Endothelial cell of umbilical vein (primary cell): ENCODE measurements around the gene KCNQ2. TPM values are rescaled to one million over a fixed set of nuclear protein-coding genes. Genes with fewer than 3 reads are reported as not detected.

Experiments
- BruUV-seq: library from RNA; stranded (reverse); fragments of 400-500 nt; replicated peaks from 2 replicates; lab custom pipeline; 2021; lab: Mats Ljungman, UMichigan
- CTCF ChIA-PET: fragments of 300-600, 350-600 bp; sonication (Branson Sonifier 250); formaldehyde crosslinking; loops from one replicate; lab custom pipeline; 2021; ENCODE audit warnings: antibody characterized with exemption, inconsistent platforms; lab: Charles Lee
- POLR2A ChIA-PET: fragments of 300-600, 350-600 bp; sonication (Branson Sonifier 250); formaldehyde crosslinking; loops from one replicate; lab custom pipeline; 2021; ENCODE audit warnings: antibody characterized with exemption, inconsistent platforms; lab: Charles Lee
- DNase-seq: peaks from one replicate; pipeline ENCODE4 v3.0.0-alpha.2; 2011; ENCODE audit warnings: low read depth, low spot score
- FAIRE-seq: peaks from 2 replicates; lab custom pipeline; 2011; peaks lifted over from hg19 to GRCh38; lab: Jason Lieb, UNC
- H2AFZ ChIP-seq: 2 replicates; pipeline ENCODE4 v1.6.0; 2012; ENCODE audit warnings: low read depth, low read length, control low read depth, inconsistent platforms
- H3K27ac ChIP-seq: 2 replicates; pipeline ENCODE4 v1.5.1; 2011; ENCODE audit warnings: low read depth, mild to moderate bottlenecking, control low read depth, low read length, moderate library complexity; ENCODE audit not compliant: insufficient read depth
- H3K27me3 ChIP-seq, 2 experiments: 2 replicates each; pipeline versions ENCODE4 v1.6.0 to v1.6.1; 2011; ENCODE audit warnings: low read length in 2 of 2, mixed read lengths in 1 of 2; ENCODE audit not compliant: control insufficient read depth in 2 of 2, insufficient read depth in 2 of 2
- H3K36me3 ChIP-seq, 2 experiments: 2 replicates in 1 of 2; 3 replicates in 1 of 2; pipeline ENCODE4 v1.5.1; 2011; ENCODE audit warnings: low read length in 2 of 2, mild to moderate bottlenecking in 1 of 2, moderate library complexity in 1 of 2; ENCODE audit not compliant: control insufficient read depth in 2 of 2, insufficient read depth in 2 of 2; ENCODE audit errors: extremely low read depth in 1 of 2
- H3K4me1 ChIP-seq: 3 replicates; pipeline ENCODE4 v1.5.1; 2011; ENCODE audit warnings: mild to moderate bottlenecking, low read length; ENCODE audit not compliant: control insufficient read depth, insufficient read depth; ENCODE audit errors: extremely low read depth
- H3K4me2 ChIP-seq: 2 replicates; pipeline ENCODE4 v1.6.1; 2011; ENCODE audit warnings: low read length, control low read depth, mixed read lengths; ENCODE audit not compliant: insufficient read depth
- H3K4me3 ChIP-seq, 3 experiments: fragments of 200-600 bp in 1 of 3; sonication (generic), shearing (Covaris generic) in 1 of 3; replicated peaks in 1 of 3; 2 replicates each; pipeline ENCODE4 v1.5.1; 2011 to 2016; ENCODE audit warnings: control low read depth in 3 of 3, low read length in 3 of 3, mild to moderate bottlenecking in 2 of 3, inconsistent platforms in 1 of 3, low read depth in 1 of 3, moderate library complexity in 1 of 3; ENCODE audit not compliant: insufficient read depth in 1 of 3
- H3K79me2 ChIP-seq: 2 replicates; pipeline ENCODE4 v1.6.0; 2012; ENCODE audit warnings: low read length, inconsistent platforms; ENCODE audit not compliant: control insufficient read depth, insufficient read depth
- H3K9ac ChIP-seq: replicated peaks from 2 replicates; pipeline ENCODE3; 2011; ENCODE audit warnings: low read length, control low read depth; ENCODE audit not compliant: insufficient read depth; ENCODE audit errors: extremely low read depth
- H3K9me1 ChIP-seq: replicated peaks from 3 replicates; pipeline ENCODE4 v1.6.0; 2011; ENCODE audit warnings: mild to moderate bottlenecking, low read length; ENCODE audit not compliant: control insufficient read depth, insufficient read depth; ENCODE audit errors: extremely low read depth
- H3K9me3 ChIP-seq: replicated peaks from 2 replicates; pipeline ENCODE4 v1.5.1; 2012; ENCODE audit warnings: low read length, inconsistent platforms; ENCODE audit not compliant: control insufficient read depth, insufficient read depth
- H4K20me1 ChIP-seq: replicated peaks from 2 replicates; pipeline ENCODE3; 2011; ENCODE audit warnings: mild to moderate bottlenecking, low read length; ENCODE audit not compliant: control insufficient read depth, insufficient read depth; ENCODE audit errors: extremely low read depth
- CTCF ChIP-seq, 2 donors: IDR thresholded peaks; 1 replicate in 1 of 2; 2 replicates in 1 of 2; pipeline ENCODE4 v1.5.1; 2011; ENCODE audit warnings: low read length in 2 of 2, mild to moderate bottlenecking in 2 of 2, moderate library complexity in 2 of 2, control low read depth in 1 of 2, inconsistent platforms in 1 of 2, low read depth in 1 of 2; ENCODE audit not compliant: insufficient read depth in 1 of 2; ENCODE audit errors: extremely low read depth in 1 of 2
- EZH2 ChIP-seq: IDR thresholded peaks from 2 replicates; pipeline ENCODE4 v1.6.1; 2012; ENCODE audit warnings: borderline replicate concordance, low read depth, mild to moderate bottlenecking, moderate library complexity, low read length, inconsistent platforms; ENCODE audit not compliant: severe bottlenecking
- FOS ChIP-seq: IDR thresholded peaks from 2 replicates; pipeline ENCODE4 v1.6.1; 2011; ENCODE audit warnings: mild to moderate bottlenecking, low read length, moderate library complexity, borderline replicate concordance; ENCODE audit not compliant: insufficient read depth
- GATA2 ChIP-seq: IDR thresholded peaks from 2 replicates; pipeline ENCODE4 v1.7.0; 2011; ENCODE audit warnings: low read depth, mild to moderate bottlenecking, moderate library complexity, mixed read lengths, low read length; ENCODE audit not compliant: insufficient read length, insufficient read depth
- JUN ChIP-seq: IDR thresholded peaks from 2 replicates; pipeline ENCODE4 v1.6.1; 2011; ENCODE audit warnings: borderline replicate concordance, low read depth; ENCODE audit not compliant: insufficient read length, insufficient read depth
- MYC ChIP-seq: IDR thresholded peaks from one replicate; pipeline ENCODE4 v1.6.1; 2011; ENCODE audit warnings: mild to moderate bottlenecking, low read depth, low read length
- POLR2A ChIP-seq: IDR thresholded peaks from 2 replicates; pipeline ENCODE4 v1.6.1; 2012; ENCODE audit warnings: low read depth, mild to moderate bottlenecking, control low read depth, low read length
- POLR2AphosphoS5 ChIP-seq: IDR thresholded peaks from 2 replicates; pipeline ENCODE4 v1.6.1; 2012; ENCODE audit warnings: low read depth, mild to moderate bottlenecking, control low read depth, low read length, moderate library complexity; ENCODE audit not compliant: insufficient read depth
- dilution Hi-C: fragments of 300-500 bp; cut with MboI; formaldehyde crosslinking; loops from one replicate; pipeline ENCODE4 v1.15.0; 2019; ENCODE audit warnings: low sequenced_read_pairs; ENCODE audit not compliant: extremely low pct_ligation_motif_present
- intact Hi-C: fragments of 100-400 bp; cut with micrococcal nuclease; formaldehyde crosslinking; loops from one replicate; pipeline ENCODE4 v1.10.0; 2022
- polyA plus RNA-seq, 4 experiments: library from polyadenylated mRNA; depleted of rRNA in 3 of 4; stranded (reverse) in 3 of 4; unstranded in 1 of 4; fragments of >200 nt; gene quantifications; 2 replicates each; pipeline versions ENCODE4 v1.2.1 to v1.2.3, GENCODE V29; 2011 to 2012; ENCODE audit warnings: missing spikeins in 1 of 4
- total RNA-seq: library from RNA; stranded (reverse); gene quantifications from 2 replicates; pipeline ENCODE4 v1.2.3, GENCODE V29; 2021
- TF ChIP-seq, protein P1 (sequence below): IDR thresholded peaks from 2 replicates; pipeline ENCODE4 v1.6.1; 2011; ENCODE audit not compliant: insufficient read depth, insufficient read length

KCNQ2 gene
- total and polyA plus RNA-seq, 2 donors (not counting 3 experiments of a cell fraction or from before 2014, with no cell fraction given), result not detected

DNA sequence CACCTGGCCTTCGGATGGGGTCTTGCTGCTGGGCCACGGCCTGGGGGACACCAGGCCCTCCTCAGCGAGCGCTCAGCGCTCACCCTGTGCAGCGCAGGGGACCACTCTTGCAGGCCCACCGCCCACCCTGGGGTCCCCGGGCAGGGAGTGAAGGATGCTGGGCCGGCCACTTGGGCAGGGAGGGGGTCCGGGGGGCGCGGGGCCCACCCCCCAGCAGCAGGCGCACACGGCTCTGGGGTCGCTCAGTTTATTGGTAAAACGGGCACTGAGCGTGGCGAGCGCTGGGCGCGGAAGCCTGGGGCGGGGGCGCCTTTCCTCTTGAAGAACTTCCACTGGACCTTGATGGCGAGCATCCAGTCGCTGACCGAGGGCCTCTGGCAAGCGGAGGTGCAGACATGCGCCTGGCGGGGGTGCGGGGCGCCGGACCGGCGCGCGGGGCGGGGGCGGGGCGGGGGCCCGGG is 15.4 kb upstream of the KCNQ2 start:
- Histone ChIP-seq H3K79me2 (no peaks in the 10 kb centered on the region), H3K27me3 (no peaks in the 10 kb centered on the region), H3K4me3 (no peak overlapping the region), H3K9me3 (no peaks in the 10 kb centered on the region), H3K9ac (no peak overlapping the region), H4K20me1 (no peaks in the 10 kb centered on the region), H3K4me1 (no peaks in the 10 kb centered on the region), H3K36me3 (no peaks in the 10 kb centered on the region), H2AFZ (no peak overlapping the region), H3K4me2 (no peak overlapping the region), H3K9me1 (no peaks in the 10 kb centered on the region), H3K27ac (no peak overlapping the region)
- POLR2A ChIA-PET, result no interaction called here
- intact Hi-C loops, result no loop called here
- CTCF ChIA-PET, result interaction anchor here (1.4 kb wide), 1 partner anchor 9 kb away, joined by 4 read pairs; no protein-coding TSS in a partner anchor
- no peak for FAIRE-seq
- dilution Hi-C loops, result no loop called here
- no peak for DNase-seq
- BruUV-seq, result no TSS peak
- TF ChIP-seq EZH2 (no peak), JUN (no peak), POLR2A (no peak), CTCF (IDR thresholded peaks at IDR 0.05; ENCODE audit: extremely low read depth in 1 of 2, insufficient read depth in 1 of 2, low read depth in 1 of 2, low read length in 2 of 2) (no peak)

- FAIRE-seq, result no peak
- Histone ChIP-seq H3K27me3 (no peaks in the 10 kb centered on the region), H3K4me2 (no peak overlapping the region), H3K9ac (no peak overlapping the region), H3K4me3 (no peak overlapping the region), H3K4me1 (no peaks in the 10 kb centered on the region), H3K27ac (no peak overlapping the region), H2AFZ (no peak overlapping the region), H3K9me3 (no peaks in the 10 kb centered on the region), H4K20me1 (no peaks in the 10 kb centered on the region), H3K36me3 (no peaks in the 10 kb centered on the region), H3K79me2 (no peaks in the 10 kb centered on the region), H3K9me1 (no peaks in the 10 kb centered on the region)
- intact Hi-C loops, result no loop called here
- no peak for TF ChIP-seq JUN
- no peak for TF ChIP-seq FOS
- TF ChIP-seq, protein P1, sequence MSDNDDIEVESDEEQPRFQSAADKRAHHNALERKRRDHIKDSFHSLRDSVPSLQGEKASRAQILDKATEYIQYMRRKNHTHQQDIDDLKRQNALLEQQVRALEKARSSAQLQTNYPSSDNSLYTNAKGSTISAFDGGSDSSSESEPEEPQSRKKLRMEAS, result no peak
- no peak for TF ChIP-seq POLR2AphosphoS5
- no peak for TF ChIP-seq POLR2A
- no peak for TF ChIP-seq MYC
- TF ChIP-seq EZH2, result no peak
- TF ChIP-seq GATA2, result no peak
- TF ChIP-seq CTCF (IDR thresholded peaks at IDR 0.05; ENCODE audit: extremely low read depth in 1 of 2, insufficient read depth in 1 of 2, low read depth in 1 of 2, low read length in 2 of 2), result no peak
- BruUV-seq, result no TSS peak
- ChIA-PET CTCF (interaction anchor here (1.4 kb wide), 1 partner anchor 9 kb away, joined by 4 read pairs; no protein-coding TSS in a partner anchor), POLR2A (no interaction called here)
- dilution Hi-C loops, result no loop called here
- DNase-seq, result no peak
Observed at GRCh38 chr20:63487116-63487764, 14.8 kb upstream of the KCNQ2 start.
